Suppressor macrophage treated with lipopolysaccharide for 1 hour (primary cell): ENCODE measurements around the gene CDC42SE2.
"Not testable (repeated sequence)": the region's sequence is repeated elsewhere in the genome, so short reads cannot be mapped to it uniquely, and the experiment has no call there.

Experiments used
- DNase-seq, 3 donors: peaks; one replicate each; pipeline ENCODE4 v3.0.0-alpha.2; 2020 to 2022

Gene CDC42SE2

GRCh38 chr5:131396015-131396414, 132.2 kb downstream of the CDC42SE2 start:
- no peak for DNase-seq

GRCh38 chr5:131396630-131397273, 132.9 kb downstream of the CDC42SE2 start:
- DNase-seq = no peak

DNA sequence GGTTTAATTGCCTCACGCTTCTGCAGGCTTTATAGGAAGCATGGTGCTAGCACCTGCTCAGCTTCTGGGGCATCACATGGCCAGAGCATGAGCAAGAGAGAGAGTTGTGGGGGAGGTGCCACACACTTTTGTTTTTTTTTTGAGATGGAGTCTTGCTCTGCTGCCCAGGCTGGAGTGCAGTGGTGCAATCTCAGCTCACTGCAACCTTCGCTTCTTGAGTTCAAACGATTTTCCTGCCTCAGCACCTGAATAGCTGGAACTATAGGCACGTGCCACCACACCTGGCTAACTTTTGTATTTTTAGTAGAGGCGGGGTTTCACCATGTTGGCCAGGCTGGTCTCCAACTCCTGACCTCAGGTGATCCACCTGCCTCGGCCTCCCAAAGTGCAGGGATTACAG, 135.2 kb downstream of the CDC42SE2 start:
- not testable (repeated sequence) for DNase-seq

- no peak for DNase-seq
Observed at GRCh38 chr5:131400585-131400984, 136.7 kb downstream of the CDC42SE2 start.

- DNase-seq = no peak
Observed at GRCh38 chr5:131405674-131406073, 141.8 kb downstream of the CDC42SE2 start.

DNA sequence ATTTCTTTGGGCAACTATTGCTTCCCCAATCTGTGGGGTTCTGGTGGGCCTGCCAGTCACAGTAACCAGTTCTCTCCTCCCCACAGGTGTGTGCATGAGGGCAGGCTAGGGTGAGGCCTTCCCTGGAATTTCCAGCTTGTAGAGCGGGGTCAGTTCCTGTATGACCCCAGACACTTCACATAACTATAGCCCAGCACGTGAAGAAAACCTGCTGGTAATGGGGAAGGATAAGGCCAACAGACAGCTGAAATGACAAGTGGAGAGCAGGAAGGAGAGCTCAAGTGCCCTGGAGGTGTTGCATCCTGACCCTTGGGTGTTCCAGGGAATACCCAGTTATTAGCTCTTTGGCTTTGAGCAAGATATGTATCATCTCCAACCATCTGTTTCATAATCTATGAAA, 142.2 kb downstream of the CDC42SE2 start:
- no peak for DNase-seq

DNA sequence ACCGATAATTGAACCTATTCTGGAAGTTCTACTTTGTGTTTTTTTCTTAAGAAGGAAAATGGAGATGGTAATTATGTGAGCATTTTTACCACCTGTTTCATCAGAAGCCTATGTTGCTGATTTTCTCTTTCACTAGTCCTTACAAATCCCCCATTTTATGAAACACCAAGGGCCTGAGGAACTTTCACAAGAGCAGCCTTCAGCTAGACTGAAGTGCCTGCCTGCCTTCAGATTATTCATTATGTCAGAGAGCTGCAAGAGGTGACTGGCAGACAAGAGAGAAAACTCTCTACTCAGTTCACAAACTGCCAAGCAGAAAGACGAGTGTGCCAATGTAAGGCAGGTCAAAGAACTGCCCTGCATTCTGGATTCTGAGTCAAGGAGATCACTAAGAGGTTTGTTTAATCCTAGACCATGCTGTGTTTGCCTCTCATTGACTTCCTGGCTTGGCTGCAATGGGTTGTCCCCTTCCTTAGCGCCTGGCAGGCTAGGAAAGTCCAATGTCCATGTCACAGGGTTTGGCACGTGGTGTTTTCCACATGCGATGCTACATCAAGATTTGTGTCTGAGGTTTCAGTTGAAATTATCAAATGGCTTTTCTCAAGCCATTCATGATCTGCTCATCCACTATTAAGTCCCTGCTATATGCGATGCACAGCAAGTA, 143.3 kb downstream of the CDC42SE2 start:
- DNase-seq = peak; percentile 15 to 56 (median 23)

GRCh38 chr5:131413605-131414559, 150.0 kb downstream of the CDC42SE2 start:
- DNase-seq = no peak

- DNase-seq = no peak
Observed at GRCh38 chr5:131416729-131417128, 152.9 kb downstream of the CDC42SE2 start.

GRCh38 chr5:131417240-131417869, 153.5 kb downstream of the CDC42SE2 start:
- peak; percentile 78 to 88 (median 82) for DNase-seq

GRCh38 chr5:131418846-131419245, 155.0 kb downstream of the CDC42SE2 start:
- DNase-seq = no peak

DNA sequence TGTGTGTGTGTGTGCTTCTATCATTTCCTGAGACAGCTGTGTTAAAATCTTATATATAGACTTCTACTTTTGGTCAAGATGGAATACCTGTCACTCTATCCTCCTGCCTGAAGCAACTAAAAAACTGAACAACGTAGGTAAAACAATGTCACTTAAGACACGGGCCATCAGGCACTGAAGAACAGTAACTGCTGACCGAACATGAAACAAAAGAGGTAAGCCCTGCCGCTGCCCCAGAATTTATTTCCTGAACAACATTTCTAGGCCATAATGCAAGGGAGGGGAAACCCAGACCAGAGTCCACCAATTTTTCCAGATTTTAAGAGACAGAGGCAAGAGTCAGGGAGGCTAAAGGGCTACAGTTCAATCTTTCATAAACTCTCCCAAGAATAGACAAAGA, 156.0 kb downstream of the CDC42SE2 start:
- DNase-seq = no peak

DNA sequence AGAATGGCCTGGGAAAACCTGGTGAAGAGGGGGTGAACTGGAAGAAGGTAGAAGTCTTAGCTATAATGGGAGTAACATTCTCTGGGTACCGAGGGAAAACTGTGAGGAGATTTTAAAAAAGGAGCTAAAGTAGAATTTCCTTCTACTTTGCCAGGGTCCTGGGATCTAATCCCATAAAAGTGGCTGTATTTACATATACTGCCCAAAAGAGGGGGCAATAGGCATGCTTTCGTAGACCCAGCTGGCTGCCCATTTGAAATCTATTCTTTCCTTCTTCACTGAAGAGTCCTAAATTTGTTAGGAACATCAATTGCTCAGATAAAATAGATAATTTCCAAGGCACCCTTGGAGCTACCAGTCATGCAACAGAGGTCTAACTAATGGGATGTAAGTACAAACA, 159.2 kb downstream of the CDC42SE2 start:
- DNase-seq = peak in 2 of 3 donors; percentile 36 to 40

DNA sequence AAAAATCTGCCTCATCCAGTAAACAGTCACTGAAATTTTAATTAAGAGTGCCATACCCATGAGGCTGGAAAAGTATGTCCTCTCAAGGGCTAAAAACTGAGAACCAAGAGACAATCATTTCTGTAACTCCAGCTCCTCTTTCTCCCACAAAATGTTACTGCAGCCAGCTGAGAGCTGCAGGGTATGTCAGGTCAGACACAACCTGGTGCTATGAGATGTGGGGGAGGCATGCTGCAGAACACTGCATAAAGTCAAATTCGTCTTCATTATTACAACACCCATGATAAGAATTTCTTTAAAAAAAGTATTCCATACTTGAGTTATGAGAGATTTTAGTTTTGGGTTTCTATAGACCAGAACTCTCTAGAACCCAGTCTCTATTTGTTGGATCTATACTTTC, 162.2 kb downstream of the CDC42SE2 start:
- no peak for DNase-seq

DNA sequence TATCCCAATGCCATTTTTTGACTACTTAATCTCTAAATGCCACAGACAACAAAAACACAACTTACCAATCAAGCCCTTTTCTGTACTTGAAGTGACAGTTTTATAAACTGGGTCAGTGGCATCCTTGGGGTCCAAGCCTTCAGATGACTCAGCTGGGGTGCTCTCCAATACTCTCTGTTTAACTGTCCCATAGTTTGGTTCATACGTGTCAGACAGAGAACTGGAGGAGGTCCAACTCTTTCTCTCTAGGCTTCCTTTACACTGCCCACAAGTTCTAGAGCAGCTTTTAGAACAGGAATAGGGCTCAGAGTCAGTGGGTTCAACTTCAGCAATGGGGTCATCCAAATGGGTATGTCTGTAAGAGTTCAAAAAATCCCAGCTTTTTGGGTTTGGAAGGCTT, 166.9 kb downstream of the CDC42SE2 start:
- DNase-seq = no peak

GRCh38 chr5:131431794-131432193, 167.9 kb downstream of the CDC42SE2 start:
- DNase-seq = no peak

DNA sequence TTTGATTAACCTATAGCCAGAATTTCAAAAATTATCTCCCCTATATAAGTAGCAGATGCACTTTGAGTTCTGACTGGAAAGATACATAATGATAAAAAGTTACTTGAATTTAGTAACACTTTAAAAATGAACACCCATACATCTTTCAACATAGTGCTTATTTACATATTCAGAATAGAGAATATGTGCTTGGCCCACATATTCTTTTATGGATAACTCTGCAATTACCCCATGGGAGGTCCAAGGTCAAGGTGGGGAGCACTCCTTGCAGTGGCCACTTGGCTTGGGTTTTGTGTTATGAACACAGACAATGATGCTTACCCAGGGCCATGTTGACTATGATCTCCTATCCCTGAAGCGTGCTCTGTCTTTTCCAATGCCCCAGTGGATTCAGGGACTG, 169.3 kb downstream of the CDC42SE2 start:
- no peak for DNase-seq

DNA sequence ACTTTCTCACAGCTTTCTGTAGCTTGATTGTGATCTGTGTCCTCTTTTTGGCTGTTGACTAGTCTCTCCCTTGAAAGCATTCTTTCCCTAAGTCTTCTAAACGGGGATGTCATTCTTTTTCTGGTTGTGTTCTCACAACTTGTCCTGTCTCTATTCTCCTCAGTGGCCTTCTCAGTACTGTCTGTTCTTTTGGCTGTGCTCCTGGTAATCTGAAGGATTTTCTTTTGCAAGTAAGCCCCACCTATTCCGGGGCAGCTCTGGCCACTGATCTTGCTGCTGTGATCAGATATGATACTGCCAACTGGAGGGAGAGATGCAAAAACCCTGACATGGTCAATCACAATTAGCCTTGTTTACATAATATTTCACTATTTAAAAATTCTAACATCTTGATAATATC, 172.2 kb downstream of the CDC42SE2 start:
- DNase-seq = no peak

GRCh38 chr5:131441184-131441583, 177.3 kb downstream of the CDC42SE2 start:
- no peak for DNase-seq
